HepG2 (cell line): ENCODE data around the gene MYO7A. TPM values are rescaled to one million over a fixed set of nuclear protein-coding genes. Genes with fewer than 3 reads are reported as not detected.

ENCODE experiments used
- BCL3 ChIP-seq: sonication (generic); formaldehyde crosslinking; IDR thresholded peaks from 2 replicates; pipeline ENCODE4 v1.5.1; 2020; ENCODE audit warnings: mild to moderate bottlenecking, missing genetic modification reagents, moderate library complexity
- NR2F6 ChIP-seq, 2 experiments: IDR thresholded peaks; 2 replicates each; pipeline ENCODE4 v1.6.1; 2016; ENCODE audit warnings: antibody characterized with exemption in 1 of 2, mild to moderate bottlenecking in 1 of 2
- PCBP1 ChIP-seq: fragments of 200-400 bp; formaldehyde crosslinking; IDR thresholded peaks from 2 replicates; pipeline ENCODE4 v1.6.1; 2017; ENCODE audit warnings: mild to moderate bottlenecking, low read depth, low read length, borderline replicate concordance
- PPARG ChIP-seq: conservative IDR thresholded peaks from 2 replicates; pipeline ENCODE4 v1.6.1; 2016; ENCODE audit warnings: missing biosample characterization, missing genetic modification reagents
- SAFB2 ChIP-seq: sonication (generic); formaldehyde crosslinking; IDR thresholded peaks from 2 replicates; pipeline ENCODE4 v1.5.1; 2020; ENCODE audit warnings: missing genetic modification reagents, low read depth, mild to moderate bottlenecking, borderline replicate concordance
- TIGD3 ChIP-seq: sonication (generic); formaldehyde crosslinking; IDR thresholded peaks from 2 replicates; pipeline ENCODE4 v1.5.1; 2020; ENCODE audit warnings: mild to moderate bottlenecking, missing genetic modification reagents, borderline replicate concordance
- UBTF ChIP-seq: sonication (generic); formaldehyde crosslinking; IDR thresholded peaks from 2 replicates; pipeline ENCODE4 v1.4.0; 2020; ENCODE audit warnings: mild to moderate bottlenecking, missing genetic modification reagents
- ZNF256 ChIP-seq: sonication (generic); formaldehyde crosslinking; conservative IDR thresholded peaks from 2 replicates; pipeline ENCODE4 v1.4.0; 2020; ENCODE audit warnings: missing genetic modification reagents
- ZNF296 ChIP-seq: sonication (generic); formaldehyde crosslinking; conservative IDR thresholded peaks from 2 replicates; pipeline ENCODE4 v1.5.0; 2020; ENCODE audit warnings: mild to moderate bottlenecking, missing genetic modification reagents
- ZNF644 ChIP-seq: IDR thresholded peaks from 2 replicates; pipeline ENCODE4 v1.6.1; 2016; ENCODE audit warnings: low read depth
- ZNF687 ChIP-seq: sonication (generic); formaldehyde crosslinking; IDR thresholded peaks from 2 replicates; pipeline ENCODE4 v1.5.1; 2020; ENCODE audit warnings: mild to moderate bottlenecking, missing genetic modification reagents, moderate library complexity
- polyA plus RNA-seq, 8 experiments: library from polyadenylated mRNA; depleted of rRNA in 3 of 8; stranded (reverse) in 7 of 8; unstranded in 1 of 8; fragments of >200 nt; fragmentation: Illumina TruSeq in 4 of 8; extraction: Trizol in 4 of 8; gene quantifications; 2 replicates each; pipeline versions ENCODE4 v1.2.1 to v1.2.3, GENCODE V29; 2011 to 2016; ENCODE audit warnings: low read depth in 4 of 8, missing spikeins in 1 of 8, mixed read lengths in 1 of 8; ENCODE audit not compliant: insufficient read depth in 1 of 8
- total RNA-seq, 5 experiments: library from RNA; depleted of rRNA; stranded (reverse); fragments of >200 nt; fragmentation: Illumina TruSeq; extraction: Trizol; gene quantifications; 2 replicates each; pipeline ENCODE4 v1.2.3, GENCODE V29; 2016; ENCODE audit warnings: low read depth in 1 of 5
- TF ChIP-seq, protein P1 (sequence below), 2 experiments: IDR thresholded peaks; 2 replicates each; pipeline ENCODE4 v1.6.1; 2011 to 2012; ENCODE audit warnings: low read length in 2 of 2, borderline replicate concordance in 1 of 2, low read depth in 1 of 2, mild to moderate bottlenecking in 1 of 2, moderate library complexity in 1 of 2
- TF ChIP-seq, protein P2 (sequence below): sonication (generic); formaldehyde crosslinking; IDR thresholded peaks from 2 replicates; pipeline ENCODE4 v1.4.0; 2020; ENCODE audit warnings: missing genetic modification reagents

Gene MYO7A
- total and polyA plus RNA-seq, 2 of the 13 experiments (the other 11 are each of a cell fraction or from before 2014, with no cell fraction given): 7.5 to 10.0 TPM

DNA sequence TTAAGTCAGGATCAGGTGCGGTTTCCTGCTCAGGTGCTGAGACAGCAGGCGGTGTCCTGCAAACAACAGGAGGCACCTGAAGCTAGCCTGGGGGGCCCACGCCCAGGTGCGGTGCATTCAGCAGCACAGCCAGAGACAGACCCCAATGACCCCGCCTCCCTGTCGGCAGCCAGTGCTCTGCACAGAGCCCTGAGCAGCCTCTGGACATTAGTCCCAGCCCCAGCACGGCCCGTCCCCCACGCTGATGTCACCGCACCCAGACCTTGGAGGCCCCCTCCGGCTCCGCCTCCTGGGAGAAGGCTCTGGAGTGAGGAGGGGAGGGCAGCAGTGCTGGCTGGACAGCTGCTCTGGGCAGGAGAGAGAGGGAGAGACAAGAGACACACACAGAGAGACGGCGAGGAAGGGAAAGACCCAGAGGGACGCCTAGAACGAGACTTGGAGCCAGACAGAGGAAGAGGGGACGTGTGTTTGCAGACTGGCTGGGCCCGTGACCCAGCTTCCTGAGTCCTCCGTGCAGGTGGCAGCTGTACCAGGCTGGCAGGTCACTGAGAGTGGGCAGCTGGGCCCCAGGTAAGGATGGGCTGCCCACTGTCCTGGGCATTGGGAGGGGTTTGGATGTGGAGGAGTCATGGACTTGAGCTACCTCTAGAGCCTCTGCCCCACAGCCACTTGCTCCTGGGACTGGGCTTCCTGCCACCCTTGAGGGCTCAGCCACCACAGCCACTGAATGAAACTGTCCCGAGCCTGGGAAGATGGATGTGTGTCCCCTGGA is at the start of gene MYO7A (continued):
- TF ChIP-seq ZNF687 (CRISPR knock-in tag) (peak; percentile 93), ZNF256 (CRISPR knock-in tag) (no peak), NR2F6 (IDR thresholded peaks at IDR 0.05) (peak; percentile 40; the same call in 1 of the 2 replicates), NR2F6 (CRISPR knock-in tag; IDR thresholded peaks at IDR 0.05) (peak; percentile 74), ZNF644 (CRISPR knock-in tag) (no peak), SAFB2 (CRISPR knock-in tag) (no peak; the same call in 1 of the 2 replicates), PPARG (CRISPR knock-in tag) (peak; percentile 52; the same call in 1 of the 2 replicates), UBTF (CRISPR knock-in tag) (peak; percentile 30), TIGD3 (0 out of 2 replicates have a peak, but pooled peaks have one; percentile 66), ZNF296 (0 out of 2 replicates have a peak, but pooled peaks have one; percentile 12), BCL3 (CRISPR knock-in tag) (peak; percentile 83; the same call in 1 of the 2 replicates), PCBP1 (0 out of 2 replicates have a peak, but pooled peaks have one; percentile 63)
- TF ChIP-seq, protein P1, sequence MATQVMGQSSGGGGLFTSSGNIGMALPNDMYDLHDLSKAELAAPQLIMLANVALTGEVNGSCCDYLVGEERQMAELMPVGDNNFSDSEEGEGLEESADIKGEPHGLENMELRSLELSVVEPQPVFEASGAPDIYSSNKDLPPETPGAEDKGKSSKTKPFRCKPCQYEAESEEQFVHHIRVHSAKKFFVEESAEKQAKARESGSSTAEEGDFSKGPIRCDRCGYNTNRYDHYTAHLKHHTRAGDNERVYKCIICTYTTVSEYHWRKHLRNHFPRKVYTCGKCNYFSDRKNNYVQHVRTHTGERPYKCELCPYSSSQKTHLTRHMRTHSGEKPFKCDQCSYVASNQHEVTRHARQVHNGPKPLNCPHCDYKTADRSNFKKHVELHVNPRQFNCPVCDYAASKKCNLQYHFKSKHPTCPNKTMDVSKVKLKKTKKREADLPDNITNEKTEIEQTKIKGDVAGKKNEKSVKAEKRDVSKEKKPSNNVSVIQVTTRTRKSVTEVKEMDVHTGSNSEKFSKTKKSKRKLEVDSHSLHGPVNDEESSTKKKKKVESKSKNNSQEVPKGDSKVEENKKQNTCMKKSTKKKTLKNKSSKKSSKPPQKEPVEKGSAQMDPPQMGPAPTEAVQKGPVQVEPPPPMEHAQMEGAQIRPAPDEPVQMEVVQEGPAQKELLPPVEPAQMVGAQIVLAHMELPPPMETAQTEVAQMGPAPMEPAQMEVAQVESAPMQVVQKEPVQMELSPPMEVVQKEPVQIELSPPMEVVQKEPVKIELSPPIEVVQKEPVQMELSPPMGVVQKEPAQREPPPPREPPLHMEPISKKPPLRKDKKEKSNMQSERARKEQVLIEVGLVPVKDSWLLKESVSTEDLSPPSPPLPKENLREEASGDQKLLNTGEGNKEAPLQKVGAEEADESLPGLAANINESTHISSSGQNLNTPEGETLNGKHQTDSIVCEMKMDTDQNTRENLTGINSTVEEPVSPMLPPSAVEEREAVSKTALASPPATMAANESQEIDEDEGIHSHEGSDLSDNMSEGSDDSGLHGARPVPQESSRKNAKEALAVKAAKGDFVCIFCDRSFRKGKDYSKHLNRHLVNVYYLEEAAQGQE (IDR thresholded peaks at IDR 0.05; ENCODE audit: borderline replicate concordance in 1 of 2, low read depth in 1 of 2, low read length in 2 of 2): peak; percentile 25 to 85
- TF ChIP-seq, protein P2, sequence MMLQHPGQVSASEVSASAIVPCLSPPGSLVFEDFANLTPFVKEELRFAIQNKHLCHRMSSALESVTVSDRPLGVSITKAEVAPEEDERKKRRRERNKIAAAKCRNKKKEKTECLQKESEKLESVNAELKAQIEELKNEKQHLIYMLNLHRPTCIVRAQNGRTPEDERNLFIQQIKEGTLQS: peak; percentile 83
